HCEC 1CT (cell line): ENCODE data around the gene THBD.

Experiments
- DNase-seq: peaks from one replicate; pipeline ENCODE4 v3.0.0-alpha.2; 2017

The THBD gene

DNA sequence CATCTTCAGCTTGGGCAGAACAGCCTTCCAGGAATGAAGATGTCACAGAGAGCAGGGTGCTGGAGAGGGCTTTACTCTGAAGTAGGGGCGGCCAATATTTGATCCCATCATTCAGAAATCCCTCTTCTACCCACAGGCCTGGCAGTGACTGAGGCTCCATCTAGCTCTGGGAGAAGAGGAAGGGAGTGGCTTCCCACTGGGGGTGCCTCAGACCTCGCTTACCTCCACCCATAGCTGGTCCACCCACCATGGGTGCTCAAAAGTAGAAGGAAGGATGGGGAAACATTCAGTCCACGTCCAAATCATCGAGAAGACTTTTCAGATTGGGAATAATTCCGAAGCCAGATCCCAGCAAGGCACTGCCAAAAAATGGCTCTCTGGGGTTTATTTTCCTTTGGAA lies 11.8 kb upstream of the THBD start:
- DNase-seq, result no peak

DNA sequence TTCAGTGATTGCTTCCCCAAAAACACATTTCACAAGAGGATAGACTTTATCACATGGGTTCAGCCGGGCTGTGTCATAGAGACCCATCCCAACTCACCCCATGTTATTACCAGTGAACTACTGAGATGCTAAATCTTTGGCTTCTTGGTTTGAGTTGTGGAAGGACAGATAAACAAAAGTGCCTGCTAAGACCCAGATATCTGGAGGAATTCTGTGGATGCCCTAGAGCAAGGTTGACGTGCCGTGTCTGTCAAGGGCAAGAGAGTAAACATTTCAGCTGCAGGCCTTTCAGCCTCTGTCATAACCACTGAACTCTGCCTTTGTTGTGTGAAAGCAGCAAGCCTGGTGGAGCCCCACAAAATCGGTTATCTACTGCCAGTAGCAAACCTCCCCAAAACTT lies 11.2 kb upstream of the THBD start:
- DNase-seq, result no peak

GRCh38 chr20:23059846-23060245 lies 10.4 kb upstream of the THBD start:
- no peak for DNase-seq

- no peak for DNase-seq
These were observed 9.5 kb upstream of the THBD start for GRCh38 chr20:23059001-23059400.

DNA sequence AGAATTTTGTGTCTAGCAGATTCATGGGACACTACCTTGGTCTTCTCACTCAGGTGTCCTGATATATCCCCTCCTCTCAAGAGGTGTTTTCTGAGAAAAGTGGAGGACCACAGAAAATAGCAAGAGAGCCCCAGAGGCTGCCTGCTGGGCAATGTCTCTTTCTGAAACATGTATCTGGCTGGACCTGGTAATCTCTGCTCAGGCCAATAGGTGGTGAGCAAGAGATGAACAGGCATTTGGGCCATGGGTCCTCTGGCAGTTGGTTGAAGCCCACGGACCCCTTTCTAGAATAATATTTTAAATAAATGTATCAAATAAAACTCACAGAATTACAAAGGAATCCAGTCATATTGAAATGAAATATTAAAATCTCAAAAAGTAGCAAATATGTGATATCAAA lies 8.8 kb upstream of the THBD start:
- no peak for DNase-seq

- no peak for DNase-seq
These were observed 3.4 kb upstream of the THBD start for GRCh38 chr20:23052904-23053303.

GRCh38 chr20:23050847-23051627 lies 1.6 kb upstream of the THBD start:
- DNase-seq, result peak; percentile 71

DNA sequence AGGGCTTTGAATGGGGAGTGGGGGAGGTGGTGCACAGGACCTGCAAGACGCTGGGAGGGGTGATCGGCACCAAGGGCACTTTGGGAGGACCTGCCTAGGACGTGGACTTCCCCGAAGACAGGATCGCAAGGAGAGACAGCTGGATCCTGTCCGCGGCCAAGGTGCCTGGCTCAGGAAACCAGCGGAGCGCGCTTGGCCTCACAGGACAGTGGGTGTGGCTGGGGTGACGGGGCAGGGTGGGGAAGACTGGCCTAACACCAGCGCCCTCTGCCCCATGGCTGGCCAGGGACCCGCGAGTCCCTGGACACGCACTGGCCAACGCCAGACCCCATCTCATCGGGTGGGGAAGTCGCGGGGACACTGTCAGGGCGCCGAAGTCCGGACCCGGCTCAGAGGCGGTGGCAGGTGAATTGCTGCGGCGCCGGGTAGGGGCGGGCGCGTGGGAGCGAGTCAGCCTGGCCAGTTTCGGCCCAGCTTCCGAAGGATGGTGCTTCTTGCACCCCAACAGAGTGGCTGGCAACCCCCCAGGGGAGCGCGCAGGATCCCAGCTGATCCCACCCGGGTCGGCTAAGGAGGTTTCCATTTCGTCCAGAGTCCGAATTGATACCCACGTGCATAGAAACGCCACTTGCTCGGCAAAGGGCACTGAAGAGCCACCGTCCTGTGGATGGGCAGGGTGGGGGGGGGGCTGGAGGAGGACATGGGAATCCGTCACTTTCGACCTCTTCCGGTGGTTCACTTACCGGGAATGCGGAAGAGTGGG lies 785 bp upstream of the THBD start:
- DNase-seq, result no peak

GRCh38 chr20:23048283-23049200 lies 930 bp downstream of the THBD start:
- no peak for DNase-seq

- DNase-seq, result no peak
These were observed 1.7 kb downstream of the THBD start for GRCh38 chr20:23047738-23048214.

DNA sequence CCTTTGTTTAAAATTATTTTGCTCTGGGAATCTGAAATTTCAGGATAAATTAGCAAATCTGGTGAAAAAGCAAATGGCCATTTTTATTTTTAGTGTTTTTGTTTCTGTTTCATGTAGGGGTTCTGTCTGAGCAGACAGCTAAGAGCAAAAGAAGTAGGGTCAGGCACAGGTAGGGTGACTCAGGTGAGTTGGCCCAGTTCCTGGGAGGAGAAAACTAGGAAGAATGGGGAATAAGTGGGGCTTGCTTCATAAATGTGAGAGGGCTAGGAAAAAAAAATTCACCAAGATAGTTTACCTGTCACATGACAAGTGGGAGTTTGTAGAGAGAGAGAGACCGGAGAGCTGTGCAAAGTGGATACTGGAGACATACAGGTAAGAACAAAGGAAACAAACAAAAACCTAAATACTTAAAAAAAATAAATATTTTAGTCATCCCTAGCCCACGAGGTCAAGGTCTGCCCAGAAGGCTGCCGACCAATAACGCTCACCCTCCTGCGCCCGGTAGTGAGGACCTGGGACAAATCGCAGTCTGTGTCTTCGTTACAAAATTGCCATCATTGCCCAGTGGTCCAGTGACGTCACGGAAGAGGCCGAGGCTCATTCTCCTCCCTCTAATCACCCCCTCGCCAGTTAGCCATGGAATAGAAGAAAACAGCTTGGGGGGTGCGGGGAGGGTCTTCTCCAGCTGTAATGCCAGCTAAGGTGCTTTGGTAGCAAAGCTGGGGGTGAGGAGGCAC lies 2.3 kb downstream of the THBD start:
- DNase-seq, result no peak

- DNase-seq, result no peak
These were observed 3.0 kb downstream of the THBD start for GRCh38 chr20:23046431-23046830.

DNA sequence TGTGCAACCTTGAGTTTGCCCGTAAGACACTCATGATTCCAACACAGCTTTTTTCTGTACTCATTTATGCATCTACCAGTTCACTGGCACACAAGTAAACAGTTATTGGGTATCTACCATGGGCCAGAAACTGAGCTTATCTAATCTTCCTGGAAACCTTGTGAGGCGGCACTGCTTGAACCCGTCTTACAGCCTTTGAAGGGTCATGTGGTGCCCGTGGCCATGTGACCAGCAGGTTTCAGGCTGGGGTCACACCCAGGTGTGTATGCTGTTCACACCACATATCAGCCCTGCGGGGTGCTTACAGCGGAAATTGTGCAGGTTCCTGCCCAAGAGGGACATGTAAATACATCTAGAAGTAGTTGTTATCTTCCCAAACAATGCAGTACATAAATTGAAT lies 6.1 kb downstream of the THBD start:
- no peak for DNase-seq

GRCh38 chr20:23042270-23042669 lies 7.2 kb downstream of the THBD start:
- DNase-seq, result no peak

DNA sequence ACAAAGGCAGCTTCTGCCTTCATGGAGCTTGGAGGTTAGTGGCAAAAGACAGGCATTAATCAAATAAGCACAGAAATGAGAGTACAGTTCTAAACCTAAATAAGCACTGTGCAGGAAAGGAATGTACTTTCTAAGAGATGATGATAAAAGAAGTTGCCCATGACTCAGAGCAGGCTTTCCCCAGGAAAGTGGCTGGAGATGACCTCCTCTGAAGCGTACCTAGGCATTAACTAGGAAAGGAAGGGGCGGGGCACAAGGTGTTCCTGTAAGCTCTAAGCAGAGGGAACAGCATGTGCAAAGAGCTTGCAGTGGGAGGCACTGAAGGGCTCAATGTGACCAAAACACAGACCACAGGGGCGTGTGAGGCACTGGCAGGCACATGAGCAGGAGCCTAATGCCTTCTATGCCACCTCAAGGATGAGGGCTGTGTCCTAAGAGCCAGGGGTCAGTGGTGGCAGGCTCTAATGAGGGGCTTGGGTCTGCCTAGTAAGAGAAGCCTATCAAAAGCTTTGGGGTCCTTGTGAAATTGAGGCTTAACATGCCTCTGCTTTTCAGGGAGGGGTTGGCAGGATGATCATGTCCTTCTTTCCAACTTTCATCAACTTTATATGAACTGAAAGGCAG lies 9.5 kb downstream of the THBD start:
- DNase-seq, result no peak

DNA sequence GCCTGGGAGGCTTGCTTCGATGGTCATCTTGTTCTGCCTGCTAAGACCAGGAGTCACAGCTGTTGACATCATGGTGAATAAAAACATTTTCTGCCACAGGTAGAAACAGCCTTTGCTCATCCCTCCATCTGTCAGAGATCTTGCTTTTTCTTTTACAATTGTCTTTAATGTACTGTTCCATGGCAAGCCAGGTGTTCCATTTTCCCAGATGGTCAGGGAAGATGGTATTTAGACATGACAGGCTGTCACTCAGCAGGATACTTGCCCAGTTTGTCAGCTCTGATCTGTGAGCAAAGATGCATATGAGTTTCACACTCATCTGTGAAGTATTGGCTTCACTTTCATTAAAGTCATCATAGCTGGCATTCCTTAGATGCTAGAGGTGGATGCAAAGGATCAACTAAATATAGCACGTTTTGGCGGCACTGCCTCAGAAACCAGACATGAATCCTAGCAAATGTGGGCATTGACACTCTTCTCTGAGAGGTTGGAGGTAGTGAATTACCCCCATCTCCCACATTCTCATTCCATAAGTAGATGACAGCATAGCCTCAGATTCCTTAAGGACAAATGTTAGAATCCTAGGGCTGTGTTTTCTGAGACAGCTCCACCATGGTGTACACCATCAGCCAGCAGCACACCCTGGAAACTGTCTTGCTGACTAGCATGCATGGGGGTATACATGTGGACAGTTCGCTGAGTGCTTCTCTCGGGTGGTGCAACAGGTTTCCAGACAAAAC lies 10.2 kb downstream of the THBD start:
- DNase-seq, result no peak

GRCh38 chr20:23037017-23037481 lies 12.4 kb downstream of the THBD start:
- DNase-seq, result no peak

DNA sequence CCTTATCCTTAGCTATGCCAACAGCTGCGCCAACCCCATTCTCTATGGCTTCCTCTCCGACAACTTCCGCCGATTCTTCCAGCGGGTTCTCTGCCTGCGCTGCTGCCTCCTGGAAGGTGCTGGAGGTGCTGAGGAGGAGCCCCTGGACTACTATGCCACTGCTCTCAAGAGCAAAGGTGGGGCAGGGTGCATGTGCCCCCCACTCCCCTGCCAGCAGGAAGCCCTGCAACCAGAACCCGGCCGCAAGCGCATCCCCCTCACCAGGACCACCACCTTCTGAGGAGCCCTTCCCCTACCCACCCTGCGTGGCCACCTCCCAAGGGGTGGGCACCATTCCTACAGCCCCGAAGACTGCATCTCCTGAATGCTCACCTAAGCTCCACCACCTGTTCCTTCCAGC lies 13.1 kb downstream of the THBD start:
- DNase-seq, result no peak

- DNase-seq, result no peak
These were observed 13.7 kb downstream of the THBD start for GRCh38 chr20:23035731-23036130.

DNA sequence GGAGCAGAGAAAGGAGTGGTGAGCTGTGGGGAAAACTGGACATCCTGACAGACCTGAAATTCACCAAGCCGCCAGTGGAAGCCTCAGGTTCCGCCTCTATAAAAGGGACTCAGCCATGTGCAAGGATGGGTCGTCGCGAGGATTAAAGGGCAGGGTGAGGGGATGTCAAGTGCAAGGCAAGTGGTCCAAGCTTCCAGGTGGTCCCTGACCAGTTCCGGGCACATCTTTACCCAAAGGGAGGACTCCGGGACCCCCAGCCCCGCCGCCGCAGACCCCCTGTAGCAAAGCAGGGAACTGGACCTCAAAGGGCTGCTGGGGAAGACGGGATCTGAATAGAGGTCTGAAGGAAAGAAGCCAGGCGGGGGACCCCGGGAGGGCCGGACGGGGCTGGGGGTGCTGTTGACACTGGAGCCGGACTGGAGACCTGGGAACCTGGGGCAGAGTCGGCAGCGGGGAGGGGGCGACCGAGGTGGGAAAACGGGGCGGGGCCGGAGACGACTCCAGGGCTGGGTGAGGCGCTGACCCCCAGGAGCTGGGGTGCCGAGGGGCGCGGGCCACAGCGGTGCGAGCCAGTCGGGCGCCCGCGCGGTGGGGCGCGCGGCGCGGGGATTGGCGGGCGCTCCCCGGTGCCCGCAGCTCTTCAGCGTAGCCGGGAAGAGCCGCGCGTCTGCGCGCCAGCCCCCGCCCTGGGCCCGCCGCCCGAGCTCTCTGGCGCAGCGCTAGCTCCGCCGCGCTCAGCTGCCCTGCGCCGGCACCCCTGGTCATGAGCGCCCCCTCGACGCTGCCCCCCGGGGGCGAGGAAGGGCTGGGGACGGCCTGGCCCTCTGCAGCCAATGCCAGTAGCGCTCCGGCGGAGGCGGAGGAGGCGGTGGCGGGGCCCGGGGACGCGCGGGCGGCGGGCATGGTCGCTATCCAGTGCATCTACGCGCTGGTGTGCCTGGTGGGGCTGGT lies 14.5 kb downstream of the THBD start, which contains the start of gene SSTR4:
SSTR4 (plus strand) TSS at position 592 of the 951 bp plus-strand sequence; CDS start at position 764, 172 bp downstream.
- no peak for DNase-seq
